ENCODE measurements around the gene GPSM1. TPM values are rescaled to one million over a fixed set of nuclear protein-coding genes. Genes with fewer than 3 reads are reported as not detected.

GPSM1 gene
- total and polyA plus RNA-seq, 4 donors: 0.11 to 2.9 (median 1.6) TPM

DNA sequence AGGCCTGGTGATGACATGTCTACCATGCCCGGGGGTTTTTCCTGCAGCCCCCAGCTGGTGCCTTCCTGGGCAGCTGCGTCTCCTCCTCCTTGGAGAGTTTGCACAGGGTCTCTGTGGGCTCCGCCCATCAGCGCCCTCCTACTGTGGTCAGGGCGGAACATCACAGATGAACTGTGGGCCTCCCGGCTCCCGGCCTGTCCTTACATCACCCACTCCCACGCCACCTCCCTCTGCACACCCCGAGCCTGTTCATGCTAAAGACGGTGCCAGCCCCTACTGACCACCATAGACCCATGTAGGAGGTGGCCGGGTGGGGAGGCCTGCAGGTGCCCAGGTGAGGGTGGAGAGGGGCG, 12.6 kb downstream of the GPSM1 start:
- no peak overlapping the region for H3K27ac ChIP-seq (ENCODE audit: low read depth in 1 of 2, low read length in 2 of 2)
- H3K4me3 ChIP-seq (ENCODE audit: low read depth in 1 of 3, low read length in 3 of 3): no peak overlapping the region
- no peak overlapping the region for H3K9ac ChIP-seq (ENCODE audit: low read depth in 1 of 2, low read length in 2 of 2)
- TF ChIP-seq RAD21 (IDR thresholded peaks at IDR 0.05) (no peak), NR2F2 (IDR thresholded peaks at IDR 0.05) (no peak), YY1 (IDR thresholded peaks at IDR 0.05) (no peak), RXRA (IDR thresholded peaks at IDR 0.05) (no peak)
- TF ChIP-seq, protein P1, sequence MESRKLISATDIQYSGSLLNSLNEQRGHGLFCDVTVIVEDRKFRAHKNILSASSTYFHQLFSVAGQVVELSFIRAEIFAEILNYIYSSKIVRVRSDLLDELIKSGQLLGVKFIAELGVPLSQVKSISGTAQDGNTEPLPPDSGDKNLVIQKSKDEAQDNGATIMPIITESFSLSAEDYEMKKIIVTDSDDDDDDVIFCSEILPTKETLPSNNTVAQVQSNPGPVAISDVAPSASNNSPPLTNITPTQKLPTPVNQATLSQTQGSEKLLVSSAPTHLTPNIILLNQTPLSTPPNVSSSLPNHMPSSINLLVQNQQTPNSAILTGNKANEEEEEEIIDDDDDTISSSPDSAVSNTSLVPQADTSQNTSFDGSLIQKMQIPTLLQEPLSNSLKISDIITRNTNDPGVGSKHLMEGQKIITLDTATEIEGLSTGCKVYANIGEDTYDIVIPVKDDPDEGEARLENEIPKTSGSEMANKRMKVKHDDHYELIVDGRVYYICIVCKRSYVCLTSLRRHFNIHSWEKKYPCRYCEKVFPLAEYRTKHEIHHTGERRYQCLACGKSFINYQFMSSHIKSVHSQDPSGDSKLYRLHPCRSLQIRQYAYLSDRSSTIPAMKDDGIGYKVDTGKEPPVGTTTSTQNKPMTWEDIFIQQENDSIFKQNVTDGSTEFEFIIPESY (IDR thresholded peaks at IDR 0.05): no peak
- TF ChIP-seq, protein P2, sequence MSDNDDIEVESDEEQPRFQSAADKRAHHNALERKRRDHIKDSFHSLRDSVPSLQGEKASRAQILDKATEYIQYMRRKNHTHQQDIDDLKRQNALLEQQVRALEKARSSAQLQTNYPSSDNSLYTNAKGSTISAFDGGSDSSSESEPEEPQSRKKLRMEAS (IDR thresholded peaks at IDR 0.05): no peak
- H3K9me3 ChIP-seq (ENCODE audit: control insufficient read depth in 4 of 4, low read length in 3 of 4): no peaks in the 10 kb centered on the region
- no peaks in the 10 kb centered on the region for H3K36me3 ChIP-seq (ENCODE audit: control insufficient read depth in 4 of 4, insufficient read depth in 3 of 4, low read depth in 1 of 4, low read length in 3 of 4)
- H3K27me3 ChIP-seq (ENCODE audit: control insufficient read depth in 4 of 4, insufficient read depth in 4 of 4, low read length in 3 of 4): no peaks in the 10 kb centered on the region
- 90% methylated on average over 12 of the region's 12 CpGs for WGBS
- no peak for DNase-seq (ENCODE audit: low spot score)
- H3K4me1 ChIP-seq (ENCODE audit: control insufficient read depth in 4 of 4, insufficient read depth in 4 of 4, low read length in 3 of 4): peaks cover 0 to 8% (median 4%) of the 10 kb centered on the region in 4 donors

DNA sequence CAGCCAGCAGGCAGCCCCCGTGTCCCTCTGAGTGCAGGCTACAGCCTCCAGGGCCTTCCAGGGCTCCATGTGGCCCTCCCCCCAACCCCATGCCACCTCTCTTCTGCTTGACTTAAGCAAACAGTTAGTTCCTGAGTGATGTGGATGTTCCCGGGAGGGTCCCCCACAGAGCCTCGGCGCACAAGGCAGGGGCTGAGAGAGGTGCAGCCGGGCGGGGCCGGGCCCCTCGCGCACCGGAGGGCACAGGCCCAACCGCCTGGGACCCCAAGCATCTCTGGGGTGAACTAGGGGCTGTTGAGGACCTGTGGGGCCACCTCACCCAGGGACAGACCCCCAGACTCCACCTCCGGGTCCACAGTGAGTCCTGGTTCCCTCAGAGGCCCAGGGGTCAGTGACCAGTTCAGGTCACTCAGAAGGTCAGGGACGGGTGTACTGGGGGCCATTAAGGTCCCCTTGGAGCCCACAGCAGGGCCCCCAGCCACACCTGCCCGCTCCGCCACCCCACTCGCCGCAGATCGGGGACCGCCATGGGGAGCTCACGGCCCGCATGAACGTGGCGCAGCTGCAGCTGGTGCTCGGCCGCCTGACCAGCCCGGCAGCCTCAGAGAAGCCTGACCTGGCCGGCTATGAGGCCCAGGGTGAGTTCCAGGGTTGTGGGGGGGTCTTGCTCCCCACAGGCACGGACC, 13.2 kb downstream of the GPSM1 start:
- peaks cover 0 to 8% (median 4%) of the 10 kb centered on the region in 4 donors for H3K4me1 ChIP-seq (ENCODE audit: control insufficient read depth in 4 of 4, insufficient read depth in 4 of 4, low read length in 3 of 4)
- H3K9ac ChIP-seq (ENCODE audit: low read depth in 1 of 2, low read length in 2 of 2): no peak overlapping the region
- no peaks in the 10 kb centered on the region for H3K9me3 ChIP-seq (ENCODE audit: control insufficient read depth in 4 of 4, low read length in 3 of 4)
- TF ChIP-seq, protein P2 (IDR thresholded peaks at IDR 0.05): no peak
- TF ChIP-seq YY1 (IDR thresholded peaks at IDR 0.05) (no peak), HNF4G (IDR thresholded peaks at IDR 0.05) (no peak), JUND (IDR thresholded peaks at IDR 0.05) (no peak), RXRA (IDR thresholded peaks at IDR 0.05) (no peak), FOXA2 (IDR thresholded peaks at IDR 0.05) (no peak), SP1 (IDR thresholded peaks at IDR 0.05) (no peak), RAD21 (IDR thresholded peaks at IDR 0.05) (no peak), HNF4A (conservative IDR thresholded peaks at IDR 0.05) (no peak), EGR1 (IDR thresholded peaks at IDR 0.05; ENCODE audit: low read depth in 2 of 2) (no peak), NR2F2 (IDR thresholded peaks at IDR 0.05) (no peak)
- TF ChIP-seq, protein P3, sequence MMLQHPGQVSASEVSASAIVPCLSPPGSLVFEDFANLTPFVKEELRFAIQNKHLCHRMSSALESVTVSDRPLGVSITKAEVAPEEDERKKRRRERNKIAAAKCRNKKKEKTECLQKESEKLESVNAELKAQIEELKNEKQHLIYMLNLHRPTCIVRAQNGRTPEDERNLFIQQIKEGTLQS (IDR thresholded peaks at IDR 0.05): no peak
- TF ChIP-seq, protein P4, sequence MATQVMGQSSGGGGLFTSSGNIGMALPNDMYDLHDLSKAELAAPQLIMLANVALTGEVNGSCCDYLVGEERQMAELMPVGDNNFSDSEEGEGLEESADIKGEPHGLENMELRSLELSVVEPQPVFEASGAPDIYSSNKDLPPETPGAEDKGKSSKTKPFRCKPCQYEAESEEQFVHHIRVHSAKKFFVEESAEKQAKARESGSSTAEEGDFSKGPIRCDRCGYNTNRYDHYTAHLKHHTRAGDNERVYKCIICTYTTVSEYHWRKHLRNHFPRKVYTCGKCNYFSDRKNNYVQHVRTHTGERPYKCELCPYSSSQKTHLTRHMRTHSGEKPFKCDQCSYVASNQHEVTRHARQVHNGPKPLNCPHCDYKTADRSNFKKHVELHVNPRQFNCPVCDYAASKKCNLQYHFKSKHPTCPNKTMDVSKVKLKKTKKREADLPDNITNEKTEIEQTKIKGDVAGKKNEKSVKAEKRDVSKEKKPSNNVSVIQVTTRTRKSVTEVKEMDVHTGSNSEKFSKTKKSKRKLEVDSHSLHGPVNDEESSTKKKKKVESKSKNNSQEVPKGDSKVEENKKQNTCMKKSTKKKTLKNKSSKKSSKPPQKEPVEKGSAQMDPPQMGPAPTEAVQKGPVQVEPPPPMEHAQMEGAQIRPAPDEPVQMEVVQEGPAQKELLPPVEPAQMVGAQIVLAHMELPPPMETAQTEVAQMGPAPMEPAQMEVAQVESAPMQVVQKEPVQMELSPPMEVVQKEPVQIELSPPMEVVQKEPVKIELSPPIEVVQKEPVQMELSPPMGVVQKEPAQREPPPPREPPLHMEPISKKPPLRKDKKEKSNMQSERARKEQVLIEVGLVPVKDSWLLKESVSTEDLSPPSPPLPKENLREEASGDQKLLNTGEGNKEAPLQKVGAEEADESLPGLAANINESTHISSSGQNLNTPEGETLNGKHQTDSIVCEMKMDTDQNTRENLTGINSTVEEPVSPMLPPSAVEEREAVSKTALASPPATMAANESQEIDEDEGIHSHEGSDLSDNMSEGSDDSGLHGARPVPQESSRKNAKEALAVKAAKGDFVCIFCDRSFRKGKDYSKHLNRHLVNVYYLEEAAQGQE (IDR thresholded peaks at IDR 0.05): no peak
- TF ChIP-seq, protein P1 (IDR thresholded peaks at IDR 0.05): no peak
- no peaks in the 10 kb centered on the region for H3K27me3 ChIP-seq (ENCODE audit: control insufficient read depth in 4 of 4, insufficient read depth in 4 of 4, low read length in 3 of 4)
- H3K27ac ChIP-seq (ENCODE audit: low read depth in 1 of 2, low read length in 2 of 2): no peak overlapping the region
- H3K4me3 ChIP-seq (ENCODE audit: low read depth in 1 of 3, low read length in 3 of 3): no peak overlapping the region
- DNase-seq (ENCODE audit: low spot score): no peak
- WGBS: 94% methylated on average over 28 of the region's 28 CpGs
- no peaks in the 10 kb centered on the region for H3K36me3 ChIP-seq (ENCODE audit: control insufficient read depth in 4 of 4, insufficient read depth in 3 of 4, low read depth in 1 of 4, low read length in 3 of 4)

Data from liver (tissue), 9 donors.